ENCODE measurements around the gene IL17C. TPM values are rescaled to one million over a fixed set of nuclear protein-coding genes. Genes with fewer than 3 reads are reported as not detected.
"Not testable (repeated sequence)": the region's sequence is repeated elsewhere in the genome, so short reads cannot be mapped to it uniquely, and the experiment has no call there.

The IL17C gene
- total RNA-seq, 1 donor from 2014 or later: not detected

GRCh38 chr16:88609426-88609825, 28.9 kb upstream of the IL17C start:
- DNase-seq (ENCODE audit: low spot score): not testable (repeated sequence)

DNA sequence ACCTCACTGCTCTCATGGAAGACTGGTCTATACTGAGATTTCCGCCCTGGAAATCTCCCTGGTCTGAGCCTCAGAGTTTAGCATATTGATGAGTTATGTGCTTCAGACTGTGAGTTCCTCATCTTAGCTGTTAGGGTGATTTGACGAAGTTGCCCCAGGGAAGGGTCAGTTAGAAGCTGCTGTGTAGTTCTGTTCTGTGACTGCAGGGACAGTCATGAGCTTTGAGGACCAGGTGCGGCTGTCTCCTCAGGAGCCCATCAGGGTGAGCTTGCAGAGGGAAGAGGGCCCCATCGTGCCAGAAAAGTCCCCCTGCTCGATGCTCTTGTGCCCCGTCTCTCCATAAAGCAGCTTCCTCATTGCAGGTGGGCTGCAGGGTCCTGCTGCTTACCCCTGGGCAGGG, 28.3 kb upstream of the IL17C start:
- no peak for DNase-seq (ENCODE audit: low spot score)

- no peak for DNase-seq (ENCODE audit: low spot score)
Observed at GRCh38 chr16:88610909-88611812, 27.2 kb upstream of the IL17C start.

- no peak for DNase-seq (ENCODE audit: low spot score)
Observed at GRCh38 chr16:88613293-88613692, 25.1 kb upstream of the IL17C start.

DNA sequence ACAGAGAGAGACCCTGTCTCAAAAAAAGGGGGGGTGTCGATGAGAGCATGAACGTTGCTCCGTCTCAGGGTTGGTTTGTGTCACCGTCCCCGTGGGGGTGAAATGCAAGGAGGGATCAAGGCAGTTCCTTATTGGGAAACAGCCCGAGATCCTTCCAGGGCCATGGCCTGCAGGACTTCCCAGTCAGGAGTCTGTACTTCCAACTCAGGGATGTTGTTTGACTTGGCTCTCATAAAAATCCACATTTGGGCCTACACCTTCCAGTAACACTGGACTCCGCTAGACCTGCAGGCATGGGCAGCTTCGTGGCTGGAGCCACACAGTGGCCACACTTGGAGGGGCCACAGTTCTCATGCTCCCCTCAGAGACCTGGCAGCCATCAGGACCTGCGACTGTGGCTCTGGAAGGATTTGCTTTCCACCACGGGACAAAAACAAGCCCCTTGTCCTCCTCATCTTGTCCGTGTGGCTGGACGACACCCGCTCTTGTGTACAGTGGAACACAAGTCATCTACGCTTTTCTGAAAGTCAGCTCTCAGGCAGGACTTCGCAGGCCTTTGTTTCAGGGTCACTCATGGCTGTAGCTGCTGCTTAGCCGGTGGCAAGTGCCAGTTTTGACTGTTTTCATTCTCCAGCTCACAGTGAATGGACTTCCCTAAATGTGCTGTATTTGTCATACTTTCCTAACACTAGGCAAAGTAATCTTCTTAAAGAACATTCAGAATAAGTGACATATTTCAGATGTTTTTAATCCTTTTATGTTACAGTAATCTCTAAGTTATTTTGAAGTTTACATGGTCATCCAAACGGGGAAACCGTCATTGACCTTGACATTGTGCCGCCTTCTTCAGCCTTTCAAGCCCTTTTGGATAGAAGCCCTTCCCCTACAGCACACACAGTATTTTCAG, 24.2 kb upstream of the IL17C start:
- DNase-seq (ENCODE audit: low spot score): no peak

DNA sequence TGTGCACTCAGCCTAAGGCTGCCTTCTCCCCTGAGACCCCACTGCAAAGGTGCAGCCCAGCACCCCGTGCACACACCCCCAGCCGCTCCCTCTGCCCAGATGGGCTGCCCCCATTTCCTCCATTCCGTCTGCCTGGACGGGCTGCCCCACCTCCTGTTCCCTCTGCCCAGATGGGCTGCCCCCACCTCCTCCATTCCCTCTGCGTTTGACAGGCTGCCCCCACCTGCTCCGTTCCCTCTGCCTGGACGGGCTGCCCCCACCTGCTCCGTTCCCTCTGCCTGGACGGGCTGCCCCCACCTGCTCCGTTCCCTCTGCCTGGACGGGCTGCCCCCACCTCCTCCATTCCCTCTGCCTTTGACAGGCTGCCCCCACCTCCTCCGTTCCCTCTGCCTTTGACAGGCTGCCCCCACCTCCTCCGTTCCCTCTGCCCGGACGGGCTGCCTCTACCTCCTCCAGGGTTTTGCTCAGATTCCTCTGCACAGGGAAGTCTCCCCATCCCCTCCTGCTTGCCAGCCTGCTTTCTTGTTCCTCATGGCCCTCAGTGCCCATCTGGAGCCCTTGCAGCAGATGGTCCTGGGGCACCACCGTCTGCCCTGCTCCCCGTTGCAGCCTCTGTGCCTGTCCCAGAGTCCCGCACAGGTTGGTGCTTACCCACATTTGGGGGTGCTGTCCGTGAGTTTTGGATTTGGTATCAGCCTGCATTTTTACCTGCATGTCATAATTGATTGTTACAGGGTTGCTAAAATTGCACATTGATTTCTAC, 23.4 kb upstream of the IL17C start:
- no peak for DNase-seq (ENCODE audit: low spot score)

DNA sequence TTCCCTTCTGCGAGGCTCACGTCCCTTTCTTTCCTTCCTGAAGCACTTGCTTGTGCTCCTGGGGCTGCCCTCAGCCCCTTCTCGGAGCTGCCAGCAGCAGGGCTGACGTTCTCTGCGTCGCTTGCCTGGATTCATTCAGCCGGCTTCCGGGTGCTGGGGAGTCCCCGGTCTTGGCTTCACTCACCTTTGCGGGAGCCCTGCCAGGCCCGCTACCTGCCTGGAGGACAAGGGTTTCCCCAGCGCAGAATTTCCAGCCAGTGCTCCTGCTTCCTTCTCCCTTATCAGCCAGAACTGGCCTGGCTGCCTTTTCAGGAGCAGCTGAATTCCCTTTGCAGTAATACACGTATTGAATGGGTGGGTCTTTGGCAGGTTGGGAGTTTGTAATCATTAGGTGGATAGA, 22.1 kb upstream of the IL17C start:
- no peak for DNase-seq (ENCODE audit: low spot score)

DNA sequence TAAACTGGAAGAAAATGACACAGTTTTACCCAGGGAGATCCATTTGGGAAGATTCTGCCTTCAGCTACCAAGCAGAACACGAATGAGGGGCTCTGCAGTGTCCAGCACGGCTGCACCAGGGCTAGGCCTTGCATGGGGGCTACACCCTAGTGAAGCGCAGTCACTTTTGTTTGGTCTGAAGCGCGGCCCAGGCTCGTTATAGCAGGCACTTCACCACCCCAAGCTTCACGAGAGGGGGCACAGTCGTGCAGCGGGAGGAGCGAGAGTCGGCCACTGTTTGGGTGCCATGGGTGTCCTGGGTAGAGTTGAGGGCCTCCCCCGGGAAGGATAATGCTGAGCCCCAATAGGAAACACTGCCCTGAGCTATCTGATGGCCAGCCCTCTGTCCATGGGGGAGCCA, 21.6 kb upstream of the IL17C start:
- no peak for DNase-seq (ENCODE audit: low spot score)

DNA sequence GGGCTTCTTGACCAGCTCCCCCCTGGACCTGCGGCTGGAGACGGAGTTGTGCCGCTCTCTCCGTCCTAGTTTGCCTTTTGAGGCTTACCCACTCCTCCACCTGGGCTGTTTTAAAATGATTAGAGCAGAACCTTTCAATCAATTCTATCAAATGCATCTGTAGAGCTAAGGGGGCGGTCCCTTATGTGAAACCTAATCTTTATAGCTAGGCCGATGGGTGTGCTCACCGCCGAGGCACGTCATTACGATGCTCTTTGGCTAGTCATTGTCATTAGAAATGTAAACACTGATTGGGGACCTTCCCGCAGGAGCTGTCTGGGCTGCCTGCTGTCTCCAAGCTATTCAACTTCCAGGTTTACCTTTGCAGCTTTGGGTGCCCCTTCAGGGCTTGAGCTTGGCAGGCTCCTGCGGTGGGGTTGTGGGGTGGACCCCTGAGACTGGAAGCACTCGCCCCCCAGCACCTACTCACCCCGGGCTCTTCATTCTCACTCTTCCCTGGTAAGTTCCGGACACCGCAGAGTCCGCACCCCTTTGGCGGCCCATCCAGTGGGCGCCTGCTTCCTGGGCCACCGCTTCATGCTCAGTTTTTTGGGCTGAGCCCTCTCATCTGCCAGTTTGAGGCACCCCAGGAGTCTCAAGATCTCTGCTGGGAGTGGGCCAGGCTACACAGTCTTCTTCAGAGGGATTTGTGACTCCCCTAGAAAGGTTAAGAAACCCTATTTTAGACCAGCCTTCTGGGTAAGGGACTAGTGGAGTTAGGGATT, 20.9 kb upstream of the IL17C start:
- no peak for DNase-seq (ENCODE audit: low spot score)

GRCh38 chr16:88618182-88618955, 20.0 kb upstream of the IL17C start:
- DNase-seq (ENCODE audit: low spot score): no peak

GRCh38 chr16:88618956-88619667, 19.3 kb upstream of the IL17C start:
- no peak for DNase-seq (ENCODE audit: low spot score)

- no peak for DNase-seq (ENCODE audit: low spot score)
Observed at GRCh38 chr16:88619859-88620815, 18.2 kb upstream of the IL17C start.

DNA sequence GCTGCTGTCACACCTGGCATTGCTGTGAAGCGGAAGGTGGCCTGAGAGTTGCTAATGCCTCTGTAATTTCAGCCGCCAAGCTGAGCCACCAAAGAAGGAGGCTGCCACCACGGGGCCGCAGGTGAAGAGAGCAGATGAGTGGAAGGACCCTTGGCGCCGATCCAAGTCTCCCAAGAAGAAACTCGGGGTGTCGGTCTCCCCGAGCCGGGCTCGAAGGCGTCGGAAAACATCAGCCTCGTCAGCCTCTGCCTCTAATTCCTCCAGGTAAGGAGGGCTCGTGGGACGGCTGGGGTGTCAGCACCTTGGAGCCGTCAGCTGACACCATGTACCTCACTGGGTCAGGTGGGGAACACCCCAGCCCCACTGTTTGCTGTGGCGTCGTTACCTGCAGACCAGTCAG, 16.2 kb upstream of the IL17C start:
- DNase-seq (ENCODE audit: low spot score): no peak

DNA sequence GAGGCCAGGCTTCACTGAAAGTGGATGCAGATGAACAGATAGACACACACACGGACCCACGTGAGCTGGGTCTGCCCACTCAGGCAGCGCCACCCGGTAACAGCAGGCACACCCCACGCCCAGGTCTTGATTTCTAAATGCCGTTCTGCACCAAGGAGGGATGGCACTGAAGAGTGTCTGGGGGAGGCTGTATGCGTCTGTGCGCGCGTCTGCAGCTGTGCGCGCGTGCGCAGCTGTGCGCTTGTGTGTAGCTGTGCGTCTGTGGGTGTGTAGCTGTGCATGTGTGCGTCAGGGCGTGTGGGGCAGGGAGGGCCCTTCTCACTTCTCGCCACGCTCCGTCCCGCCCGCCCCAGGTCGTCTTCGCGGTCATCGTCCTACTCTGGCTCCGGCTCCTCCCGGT, 15.5 kb upstream of the IL17C start:
- DNase-seq (ENCODE audit: low spot score): no peak

DNA sequence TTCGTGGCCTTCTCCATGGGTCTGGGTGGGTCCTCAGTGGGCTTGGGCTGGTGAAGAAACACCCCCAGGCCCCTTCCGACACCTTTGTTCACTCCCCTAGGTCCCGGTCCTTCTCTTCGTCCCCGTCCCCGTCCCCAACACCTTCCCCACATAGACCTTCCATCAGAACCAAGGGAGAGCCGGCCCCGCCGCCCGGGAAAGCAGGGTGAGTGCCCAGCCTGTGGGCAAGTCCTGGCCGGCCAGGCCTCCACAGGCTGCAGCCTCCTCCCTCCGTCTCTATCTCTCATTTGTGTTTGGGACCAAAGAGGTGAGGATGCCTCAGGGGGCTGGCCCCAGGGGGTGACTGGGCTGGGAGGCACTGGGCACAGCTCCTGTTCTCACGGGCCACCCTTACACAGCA, 14.5 kb upstream of the IL17C start:
- no peak for DNase-seq (ENCODE audit: low spot score)

DNA sequence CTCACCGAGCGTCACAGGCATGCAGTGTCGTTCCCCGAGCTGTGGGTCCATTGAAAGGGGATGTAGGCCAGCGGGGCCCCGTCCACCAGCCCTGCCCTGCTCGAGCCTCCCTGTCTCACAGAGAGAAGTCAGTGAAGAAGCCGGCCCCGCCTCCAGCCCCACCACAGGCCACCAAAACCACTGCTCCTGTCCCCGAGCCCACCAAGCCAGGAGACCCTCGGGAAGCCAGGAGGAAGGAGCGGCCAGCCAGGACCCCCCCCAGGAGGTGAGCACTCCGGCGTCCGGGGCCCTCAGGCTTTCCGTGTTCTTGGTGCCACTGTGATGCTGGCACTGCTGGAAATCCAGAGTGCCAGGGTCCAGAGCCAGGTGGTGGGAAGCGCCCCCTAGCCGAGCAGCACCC, 13.9 kb upstream of the IL17C start:
- DNase-seq (ENCODE audit: low spot score): no peak

GRCh38 chr16:88624977-88625576, 13.3 kb upstream of the IL17C start:
- no peak for DNase-seq (ENCODE audit: low spot score)

DNA sequence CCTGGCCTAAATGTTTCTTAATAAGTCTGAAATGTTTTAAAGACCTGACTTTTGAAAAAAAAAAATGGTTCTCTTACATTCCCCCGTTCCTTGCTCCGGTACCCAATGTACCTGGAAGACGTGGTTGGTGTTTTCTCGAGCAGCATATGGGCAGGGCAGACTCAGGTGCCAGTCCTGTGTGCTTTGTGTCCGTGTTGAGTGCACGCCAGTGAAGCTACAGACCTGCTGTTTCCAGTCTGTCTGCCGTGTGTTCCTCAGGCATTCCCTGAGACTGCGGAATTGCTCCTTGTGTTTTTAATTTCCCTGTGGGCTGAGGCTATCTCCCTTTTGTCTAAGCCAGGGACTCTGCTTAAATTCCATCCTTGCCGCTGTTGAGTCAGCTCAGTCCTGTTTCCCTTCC, 11.7 kb upstream of the IL17C start:
- no peak for DNase-seq (ENCODE audit: low spot score)

All from mesenteric fat pad (tissue), 1 donor.